BLaER1 treated with 17β-estradiol and CSF1 and Interleukin-3, amounts not matched to agents 10 nM and 100 nM (cell line): Measurements from ENCODE around the gene PADI2.

Experiments
- H3K27ac ChIP-seq, 11 experiments: shearing (Covaris generic); formaldehyde crosslinking; 2 replicates each; pipeline ENCODE4 v1.8.1; 2022
- H3K27me3 ChIP-seq, 11 experiments: shearing (Covaris generic); formaldehyde crosslinking; 2 replicates each; pipeline ENCODE4 v1.8.1; 2022
- H3K36me3 ChIP-seq, 11 experiments: shearing (Covaris generic); formaldehyde crosslinking; 2 replicates each; pipeline ENCODE4 v1.8.1; 2022
- H3K4me1 ChIP-seq, 10 experiments: shearing (Covaris generic); formaldehyde crosslinking; 2 replicates each; pipeline ENCODE4 v1.8.1; 2022
- H3K4me2 ChIP-seq, 11 experiments: shearing (Covaris generic); formaldehyde crosslinking; 2 replicates each; pipeline ENCODE4 v1.8.1; 2022
- H3K4me3 ChIP-seq, 10 experiments: shearing (Covaris generic); formaldehyde crosslinking; 2 replicates each; pipeline ENCODE4 v1.8.1; 2022
- H3K9ac ChIP-seq, 11 experiments: shearing (Covaris generic); formaldehyde crosslinking; 2 replicates each; pipeline ENCODE4 v1.8.1; 2022
- H3K9me3 ChIP-seq, 11 experiments: shearing (Covaris generic); formaldehyde crosslinking; replicated peaks in 1 of 11; 2 replicates each; pipeline ENCODE4 v1.8.1; 2022
- H4K20me1 ChIP-seq, 11 experiments: shearing (Covaris generic); formaldehyde crosslinking; 2 replicates each; pipeline ENCODE4 v1.8.1; 2022
- Cebpa-rat ChIP-seq, 11 experiments: shearing (Covaris generic); IDR thresholded peaks; 2 replicates each; pipeline ENCODE4 v1.8.1; 2022

PADI2 gene

DNA sequence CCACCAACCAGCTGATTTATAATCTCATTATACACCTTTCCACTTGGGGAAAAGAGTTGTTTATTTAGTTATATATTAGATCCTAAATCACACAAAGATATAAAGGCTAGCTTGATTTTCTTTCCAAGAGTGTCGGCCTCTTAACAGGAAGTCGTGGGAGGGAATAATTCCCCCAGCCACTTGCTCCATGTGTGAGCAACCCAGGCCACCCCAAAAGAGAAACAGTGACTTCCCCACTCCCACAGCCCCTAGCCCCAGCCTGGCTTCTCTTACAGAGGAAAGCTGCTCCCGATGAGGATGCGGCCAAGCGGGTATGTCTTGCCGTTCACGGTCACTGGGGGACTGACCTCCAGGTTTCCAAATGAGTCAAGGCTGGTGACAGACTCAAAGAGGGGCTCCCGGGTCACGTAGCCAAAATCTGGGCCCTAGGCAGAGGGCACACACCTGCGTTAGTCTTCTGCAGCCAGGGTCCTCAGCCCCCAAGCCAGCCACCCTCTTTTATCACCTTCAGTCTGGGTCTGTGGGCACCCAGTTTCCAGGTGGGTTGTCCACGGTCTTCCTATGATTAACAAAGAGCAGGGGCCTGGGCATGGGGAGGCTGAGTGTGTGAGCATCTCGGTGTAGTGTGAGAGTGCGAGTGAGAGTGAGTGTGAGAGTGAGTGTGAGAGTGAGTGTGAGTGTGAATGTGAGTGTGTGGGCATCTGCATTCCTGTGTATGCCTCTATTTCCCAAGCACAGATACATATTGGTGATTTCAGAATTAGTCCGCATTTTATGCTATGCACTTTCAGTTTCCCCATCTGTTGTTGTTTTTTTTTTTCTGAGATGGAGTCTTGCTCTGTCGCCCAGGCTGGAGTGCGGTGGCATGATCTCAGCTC, 40.0 kb downstream of the PADI2 start:
- H3K4me1 ChIP-seq = peaks cover 0 to 21% (median 2%) of the 10 kb centered on the region in 10 experiments; a peak in 7 of 20 replicates
- H3K36me3 ChIP-seq = peaks cover 0 to 4% (median 0%) of the 10 kb centered on the region in 11 experiments; a peak in 1 of 22 replicates
- no peak; a peak in 1 of 22 replicates for TF ChIP-seq Cebpa-rat (IDR thresholded peaks at IDR 0.05)
- no peak overlapping the region for H3K9ac ChIP-seq
- H3K27ac ChIP-seq = no peak overlapping the region
- no peaks in the 10 kb centered on the region for H3K27me3 ChIP-seq
- peak overlapping the region in 1 of 11 experiments; percentile 37; a peak in 3 of 22 replicates for H3K4me2 ChIP-seq
- H3K4me3 ChIP-seq = no peak overlapping the region
- peaks cover 0 to 22% (median 0%) of the 10 kb centered on the region in 11 experiments; a peak in 2 of 22 replicates for H3K9me3 ChIP-seq
- H4K20me1 ChIP-seq = no peaks in the 10 kb centered on the region

DNA sequence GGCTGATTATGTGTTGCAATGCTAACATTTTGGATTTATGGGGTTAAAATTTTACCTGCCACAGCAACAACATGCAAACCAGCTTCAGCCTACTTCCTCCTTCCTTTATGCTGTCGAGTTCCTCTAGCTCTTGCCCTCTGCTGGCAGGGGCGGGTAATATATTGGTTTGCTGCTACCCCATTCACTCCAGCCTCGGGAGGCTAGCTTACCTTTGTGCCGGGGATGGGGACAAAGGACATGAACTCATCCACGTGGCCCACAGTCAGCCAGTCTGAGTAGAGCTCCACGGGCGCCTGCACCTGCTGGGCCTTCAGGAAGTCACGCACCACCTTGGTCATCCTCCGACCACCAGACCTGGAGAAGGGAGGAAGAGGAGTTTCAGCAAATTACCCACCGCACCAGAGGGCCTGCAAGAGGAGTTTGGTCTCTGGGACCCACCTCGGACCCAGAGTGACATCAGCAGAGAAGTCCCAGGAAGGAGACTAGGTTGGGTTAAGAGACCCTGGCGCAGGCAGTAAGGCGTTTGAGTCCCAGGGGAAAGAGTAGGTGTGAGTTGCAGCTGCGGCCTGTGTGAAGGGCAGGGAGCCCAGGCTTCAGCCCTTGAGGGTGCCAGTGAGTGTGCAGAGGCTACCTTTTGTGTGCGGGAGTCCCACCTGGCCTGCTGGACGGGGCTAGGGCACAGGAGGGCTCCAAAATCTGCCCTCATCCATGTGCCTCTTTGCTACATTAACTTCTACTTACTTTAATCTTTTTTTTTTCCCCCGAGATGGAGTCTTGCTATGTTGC, 43.6 kb downstream of the PADI2 start:
- Histone ChIP-seq H3K4me2 (no peak overlapping the region), H3K27me3 (no peaks in the 10 kb centered on the region), H3K9me3 (peaks cover 0 to 20% (median 0%) of the 10 kb centered on the region in 11 experiments; a peak in 2 of 22 replicates), H3K4me3 (no peak overlapping the region), H3K36me3 (peaks cover 0 to under 1% (median 0%) of the 10 kb centered on the region in 11 experiments; a peak in 1 of 22 replicates), H3K9ac (no peak overlapping the region), H3K27ac (no peak overlapping the region), H4K20me1 (no peaks in the 10 kb centered on the region), H3K4me1 (peaks cover 0 to 8% (median 0%) of the 10 kb centered on the region in 10 experiments; a peak in 3 of 20 replicates)
- TF ChIP-seq Cebpa-rat (IDR thresholded peaks at IDR 0.05) = no peak; a peak in 1 of 22 replicates

DNA sequence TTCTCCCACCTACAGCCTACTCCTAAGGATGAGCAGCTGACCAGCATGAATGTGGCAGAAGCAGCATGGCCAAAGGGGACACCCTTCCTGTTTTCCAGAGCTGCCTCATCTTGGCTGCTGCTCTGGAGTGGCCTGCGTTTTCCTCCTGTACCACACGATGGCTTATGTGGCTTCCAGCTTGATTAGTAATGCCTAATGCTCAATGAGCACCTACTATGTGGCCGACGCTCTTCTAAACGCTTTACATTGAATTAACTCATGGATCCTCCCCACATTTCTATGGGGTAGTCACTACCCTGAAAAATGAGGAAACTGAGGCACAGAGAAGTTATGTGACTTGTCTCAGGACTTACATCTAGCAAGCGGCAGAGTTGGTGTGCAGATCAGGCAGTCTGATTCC, 47.5 kb downstream of the PADI2 start:
- no peak for TF ChIP-seq Cebpa-rat (IDR thresholded peaks at IDR 0.05)
- H3K9me3 ChIP-seq = peaks cover 0 to 12% (median 0%) of the 10 kb centered on the region in 11 experiments; a peak in 1 of 22 replicates
- H3K4me1 ChIP-seq = peaks cover 0 to 24% (median 12%) of the 10 kb centered on the region in 10 experiments; a peak in 13 of 20 replicates
- H3K4me3 ChIP-seq = no peak overlapping the region
- H3K27me3 ChIP-seq = no peaks in the 10 kb centered on the region
- H3K4me2 ChIP-seq = no peak overlapping the region
- H3K27ac ChIP-seq = no peak overlapping the region
- no peak overlapping the region for H3K9ac ChIP-seq
- no peaks in the 10 kb centered on the region for H4K20me1 ChIP-seq
- no peaks in the 10 kb centered on the region for H3K36me3 ChIP-seq

GRCh38 chr1:17070163-17070525, 49.1 kb downstream of the PADI2 start:
- Histone ChIP-seq H3K36me3 (peaks cover 0 to 3% (median 0%) of the 10 kb centered on the region in 11 experiments; a peak in 2 of 22 replicates), H4K20me1 (no peaks in the 10 kb centered on the region), H3K9ac (0 out of 22 replicates have a peak overlapping the region, but pooled peaks of 1 of the 11 experiments have one; percentile 7), H3K4me2 (no peak overlapping the region; a peak in 2 of 22 replicates), H3K27ac (no peak overlapping the region), H3K4me1 (peaks cover 0 to 39% (median 24%) of the 10 kb centered on the region in 10 experiments; a peak in 13 of 20 replicates), H3K9me3 (peaks cover 4 to 18% (median 12%) of the 10 kb centered on the region in 11 experiments; a peak in 21 of 22 replicates), H3K4me3 (no peak overlapping the region), H3K27me3 (no peaks in the 10 kb centered on the region)
- TF ChIP-seq Cebpa-rat (IDR thresholded peaks at IDR 0.05) = no peak

DNA sequence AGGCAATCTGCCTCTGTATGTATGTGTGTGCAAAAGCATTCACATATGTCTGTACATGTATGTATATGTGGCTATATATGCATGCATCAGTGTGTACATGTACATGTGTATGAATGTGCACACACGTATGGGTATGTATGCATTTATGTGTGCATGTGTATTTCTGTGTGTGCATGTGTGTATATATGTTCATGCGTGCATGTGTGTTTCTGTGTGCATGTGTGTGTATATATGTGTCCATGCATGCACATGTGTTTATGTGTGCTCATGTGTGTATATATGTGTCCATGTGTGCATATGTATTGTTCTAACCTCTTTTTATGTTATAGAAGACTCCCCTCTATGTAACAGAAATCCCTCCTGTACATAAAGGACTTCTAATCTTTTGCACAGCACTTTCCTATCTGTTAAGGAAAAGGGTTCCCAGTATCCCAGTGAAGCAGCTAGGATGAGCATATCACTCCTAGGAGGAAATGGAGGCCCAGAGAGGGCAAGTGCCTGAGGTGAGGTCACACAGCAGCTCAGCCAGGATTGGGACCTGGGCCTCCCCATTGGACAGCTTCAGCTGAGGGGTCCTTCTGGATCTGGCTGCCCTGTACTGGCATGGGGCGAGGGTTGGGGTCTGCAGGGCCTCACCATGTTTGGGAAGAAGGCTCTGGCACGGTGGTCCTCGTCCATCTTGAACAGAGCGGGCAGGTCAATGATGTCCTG, 49.6 kb downstream of the PADI2 start:
- H3K36me3 ChIP-seq = peaks cover 0 to 7% (median 0%) of the 10 kb centered on the region in 11 experiments; a peak in 2 of 22 replicates
- no peak overlapping the region; a peak in 1 of 22 replicates for H3K4me2 ChIP-seq
- H3K9ac ChIP-seq = no peak overlapping the region
- H3K27ac ChIP-seq = no peak overlapping the region
- no peak; a peak in 1 of 22 replicates for TF ChIP-seq Cebpa-rat (IDR thresholded peaks at IDR 0.05)
- H3K27me3 ChIP-seq = no peaks in the 10 kb centered on the region
- H3K4me1 ChIP-seq = peaks cover 0 to 39% (median 24%) of the 10 kb centered on the region in 10 experiments; a peak in 13 of 20 replicates
- H3K4me3 ChIP-seq = no peak overlapping the region
- H3K9me3 ChIP-seq = peaks cover 9 to 19% (median 17%) of the 10 kb centered on the region in 11 experiments
- no peaks in the 10 kb centered on the region for H4K20me1 ChIP-seq

DNA sequence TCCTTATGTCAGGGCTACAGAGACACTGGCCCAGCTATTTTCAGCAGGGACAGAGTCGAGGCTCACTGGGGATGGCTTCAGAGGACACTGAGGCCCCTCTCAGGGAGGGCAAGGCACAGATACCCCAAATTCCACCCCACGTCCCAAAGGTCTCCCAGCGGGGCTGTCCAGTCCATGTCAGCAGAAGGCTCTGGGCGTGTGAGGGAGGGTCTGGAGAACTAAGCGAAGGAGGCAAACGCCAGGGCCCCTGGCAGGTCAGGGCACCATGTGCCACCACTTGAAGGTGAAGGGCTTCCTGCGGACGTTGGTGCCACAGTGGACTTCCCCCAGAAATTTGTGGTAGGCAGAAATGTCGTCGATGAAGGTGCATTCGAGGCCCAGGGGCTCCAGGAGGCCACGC, 50.5 kb downstream of the PADI2 start:
- Histone ChIP-seq H4K20me1 (no peaks in the 10 kb centered on the region), H3K4me3 (no peak overlapping the region), H3K27me3 (no peaks in the 10 kb centered on the region)

GRCh38 chr1:17067465-17068240, 51.6 kb downstream of the PADI2 start:
- Histone ChIP-seq H4K20me1 (no peaks in the 10 kb centered on the region), H3K27ac (peak overlapping the region in 8 of 11 experiments; percentile 17 to 81 (median 58); a peak in 14 of 22 replicates), H3K27me3 (no peaks in the 10 kb centered on the region), H3K36me3 (peaks cover 0 to 7% (median 0%) of the 10 kb centered on the region in 11 experiments; a peak in 2 of 22 replicates), H3K9me3 (peaks cover 14 to 28% (median 23%) of the 10 kb centered on the region in 11 experiments), H3K4me1 (peaks cover 0 to 51% (median 27%) of the 10 kb centered on the region in 10 experiments; a peak in 13 of 20 replicates), H3K9ac (peak overlapping the region in 6 of 11 experiments; percentile 12 to 63 (median 28); a peak in 6 of 22 replicates), H3K4me3 (no peak overlapping the region), H3K4me2 (peak overlapping the region in 8 of 11 experiments; percentile 26 to 72 (median 52); a peak in 13 of 22 replicates)
- TF ChIP-seq Cebpa-rat (IDR thresholded peaks at IDR 0.05) = no peak

More for the DNA sequence above, 50.5 kb downstream of the PADI2 start:
- H3K9ac ChIP-seq = no peak overlapping the region
- H3K27ac ChIP-seq = peak overlapping the region in 1 of 11 experiments; percentile 81; a peak in 2 of 22 replicates
- H3K36me3 ChIP-seq = peaks cover 0 to 7% (median 0%) of the 10 kb centered on the region in 11 experiments; a peak in 2 of 22 replicates
- peaks cover 14 to 27% (median 23%) of the 10 kb centered on the region in 11 experiments for H3K9me3 ChIP-seq
- TF ChIP-seq Cebpa-rat (IDR thresholded peaks at IDR 0.05) = no peak; a peak in 1 of 22 replicates
- no peak overlapping the region for H3K4me2 ChIP-seq
- H3K4me1 ChIP-seq = peaks cover 0 to 40% (median 24%) of the 10 kb centered on the region in 10 experiments; a peak in 13 of 20 replicates
